Fibroblast of lung (primary cell): ENCODE measurements around the gene OGA.

Experiments used
- EZH2 ChIP-seq: IDR thresholded peaks from 2 replicates; pipeline ENCODE4 v1.5.1; 2012; ENCODE audit warnings: low read length, control low read depth, mild to moderate bottlenecking; ENCODE audit errors: missing control alignments
- TF ChIP-seq, protein P1 (sequence below), 2 donors: IDR thresholded peaks in 1 of 2; conservative IDR thresholded peaks in 1 of 2; 1 replicate in 1 of 2; 2 replicates in 1 of 2; pipeline ENCODE4 v1.5.1; 2011 to 2012; ENCODE audit warnings: low read length in 2 of 2, control low read depth in 1 of 2, inconsistent platforms in 1 of 2, low read depth in 1 of 2, mild to moderate bottlenecking in 1 of 2

DNA sequence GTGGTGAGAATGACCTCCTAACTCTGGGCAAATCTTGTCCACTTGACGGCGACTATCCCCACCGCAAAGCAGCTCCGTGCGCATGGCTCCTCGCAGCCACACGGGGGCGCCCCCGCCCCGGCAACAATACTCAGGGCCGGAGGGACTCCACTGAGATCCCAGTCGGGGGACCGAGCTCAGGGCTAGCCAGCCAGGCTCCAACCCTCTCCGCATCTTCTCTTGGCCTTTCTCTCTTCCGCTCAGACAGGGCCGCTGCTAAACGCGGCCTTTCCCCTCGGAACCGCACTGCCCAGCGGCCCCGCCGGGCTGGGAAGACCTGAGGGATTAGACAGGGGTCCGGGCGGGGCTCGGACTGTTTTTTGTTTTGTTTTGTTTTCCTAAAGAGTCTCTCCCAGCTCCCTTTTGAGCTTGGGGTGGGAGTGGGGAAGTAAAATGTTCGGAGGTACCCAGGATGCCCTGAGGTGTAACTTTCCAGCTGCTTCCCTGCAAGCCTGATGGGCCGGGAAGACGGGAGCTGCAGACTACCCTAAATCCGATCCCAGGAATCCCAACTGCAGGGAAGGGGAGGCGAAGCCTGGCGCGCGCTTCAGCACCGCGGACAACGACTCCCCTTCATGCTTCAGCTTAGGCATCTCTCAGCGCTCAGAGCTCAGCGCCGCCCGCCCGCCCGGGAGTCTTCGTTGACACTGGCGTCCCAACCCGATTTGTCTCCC lies 22.7 kb upstream of the OGA start:
- TF ChIP-seq, protein P1, sequence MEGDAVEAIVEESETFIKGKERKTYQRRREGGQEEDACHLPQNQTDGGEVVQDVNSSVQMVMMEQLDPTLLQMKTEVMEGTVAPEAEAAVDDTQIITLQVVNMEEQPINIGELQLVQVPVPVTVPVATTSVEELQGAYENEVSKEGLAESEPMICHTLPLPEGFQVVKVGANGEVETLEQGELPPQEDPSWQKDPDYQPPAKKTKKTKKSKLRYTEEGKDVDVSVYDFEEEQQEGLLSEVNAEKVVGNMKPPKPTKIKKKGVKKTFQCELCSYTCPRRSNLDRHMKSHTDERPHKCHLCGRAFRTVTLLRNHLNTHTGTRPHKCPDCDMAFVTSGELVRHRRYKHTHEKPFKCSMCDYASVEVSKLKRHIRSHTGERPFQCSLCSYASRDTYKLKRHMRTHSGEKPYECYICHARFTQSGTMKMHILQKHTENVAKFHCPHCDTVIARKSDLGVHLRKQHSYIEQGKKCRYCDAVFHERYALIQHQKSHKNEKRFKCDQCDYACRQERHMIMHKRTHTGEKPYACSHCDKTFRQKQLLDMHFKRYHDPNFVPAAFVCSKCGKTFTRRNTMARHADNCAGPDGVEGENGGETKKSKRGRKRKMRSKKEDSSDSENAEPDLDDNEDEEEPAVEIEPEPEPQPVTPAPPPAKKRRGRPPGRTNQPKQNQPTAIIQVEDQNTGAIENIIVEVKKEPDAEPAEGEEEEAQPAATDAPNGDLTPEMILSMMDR (conservative IDR thresholded peaks at IDR 0.05 in 1 of 2, IDR thresholded peaks at IDR 0.05 in 1 of 2; ENCODE audit: low read depth in 1 of 2, low read length in 2 of 2), result peak; percentile 92 to 93
- TF ChIP-seq EZH2, result no peak
